ENCODE results near the gene RAD23A.

DNA sequence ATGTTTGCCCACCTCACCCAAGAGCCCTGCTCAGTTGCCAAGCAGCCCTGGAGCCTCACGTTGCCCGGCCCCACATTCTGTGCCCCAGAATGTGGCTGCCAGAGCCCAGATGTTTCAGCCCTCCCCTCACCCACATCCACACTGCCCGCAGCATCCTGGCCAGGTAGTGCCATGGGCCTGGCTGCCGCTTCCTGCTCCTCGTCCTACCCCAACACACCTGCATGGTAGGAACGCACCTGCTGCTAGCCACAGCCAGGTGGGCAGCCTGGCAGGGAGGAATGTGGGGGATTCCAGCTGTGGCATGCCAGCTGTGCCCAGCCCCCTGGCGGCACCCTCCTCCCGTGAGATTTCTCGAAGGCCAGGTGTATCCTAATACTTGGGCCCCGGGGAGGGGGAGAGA, 42.1 kb downstream of the RAD23A start:
- TF ChIP-seq, protein P1, sequence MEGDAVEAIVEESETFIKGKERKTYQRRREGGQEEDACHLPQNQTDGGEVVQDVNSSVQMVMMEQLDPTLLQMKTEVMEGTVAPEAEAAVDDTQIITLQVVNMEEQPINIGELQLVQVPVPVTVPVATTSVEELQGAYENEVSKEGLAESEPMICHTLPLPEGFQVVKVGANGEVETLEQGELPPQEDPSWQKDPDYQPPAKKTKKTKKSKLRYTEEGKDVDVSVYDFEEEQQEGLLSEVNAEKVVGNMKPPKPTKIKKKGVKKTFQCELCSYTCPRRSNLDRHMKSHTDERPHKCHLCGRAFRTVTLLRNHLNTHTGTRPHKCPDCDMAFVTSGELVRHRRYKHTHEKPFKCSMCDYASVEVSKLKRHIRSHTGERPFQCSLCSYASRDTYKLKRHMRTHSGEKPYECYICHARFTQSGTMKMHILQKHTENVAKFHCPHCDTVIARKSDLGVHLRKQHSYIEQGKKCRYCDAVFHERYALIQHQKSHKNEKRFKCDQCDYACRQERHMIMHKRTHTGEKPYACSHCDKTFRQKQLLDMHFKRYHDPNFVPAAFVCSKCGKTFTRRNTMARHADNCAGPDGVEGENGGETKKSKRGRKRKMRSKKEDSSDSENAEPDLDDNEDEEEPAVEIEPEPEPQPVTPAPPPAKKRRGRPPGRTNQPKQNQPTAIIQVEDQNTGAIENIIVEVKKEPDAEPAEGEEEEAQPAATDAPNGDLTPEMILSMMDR (conservative IDR thresholded peaks at IDR 0.05 in 1 of 2, IDR thresholded peaks at IDR 0.05 in 1 of 2; ENCODE audit: low read depth in 1 of 2, low read length in 2 of 2) = no peak
- TF ChIP-seq EZH2 (IDR thresholded peaks at IDR 0.05; ENCODE audit: low read length, missing control alignments) = no peak
